Activated CD8-positive, alpha-beta T cell treated with anti-CD3 and anti-CD28 coated beads, Interleukin-2, amount 10 ng/mL, durations not matched to agents 7 days and 5 days (primary cell): Measurements from ENCODE around the gene QSOX2. TPM values are rescaled to one million over a fixed set of nuclear protein-coding genes. Genes with fewer than 3 reads are reported as not detected.

ENCODE experiments used
- ATAC-seq: fragments of 150-1000 bp; cut with Tn5 transposase; one replicate; pipeline ENCODE4 v1.10.0; 2021; ENCODE audit warnings: moderate library complexity
- CTCF ChIA-PET: fragments of 350-600 bp; sonication (Branson Sonifier 250); formaldehyde crosslinking; loops from one replicate; lab custom pipeline; 2021; ENCODE audit warnings: antibody characterized with exemption; lab: Charles Lee
- POLR2A ChIA-PET: fragments of 350-600 bp; sonication (Branson Sonifier 250); formaldehyde crosslinking; loops from one replicate; lab custom pipeline; 2021; ENCODE audit warnings: antibody characterized with exemption; lab: Charles Lee
- DNase-seq: peaks from one replicate; pipeline ENCODE4 v3.0.0-alpha.2; 2020
- H3K27ac Mint-ChIP-seq: one replicate; pipeline ENCODE4 v1.8.0; 2021; ENCODE audit warnings: mild to moderate bottlenecking, mixed read lengths
- H3K27me3 Mint-ChIP-seq: one replicate; pipeline ENCODE4 v1.8.0; 2021; ENCODE audit warnings: low read depth, mixed read lengths
- H3K36me3 Mint-ChIP-seq: one replicate; pipeline ENCODE4 v1.8.0; 2021; ENCODE audit warnings: low read depth, mixed read lengths
- H3K4me1 Mint-ChIP-seq: one replicate; pipeline ENCODE4 v1.8.0; 2021; ENCODE audit warnings: low read depth, mixed read lengths
- H3K4me3 Mint-ChIP-seq: one replicate; pipeline ENCODE4 v1.8.0; 2021; ENCODE audit warnings: mild to moderate bottlenecking, mixed read lengths
- H3K9me3 Mint-ChIP-seq: one replicate; pipeline ENCODE4 v1.8.0; 2022; ENCODE audit warnings: mixed read lengths; ENCODE audit not compliant: insufficient read depth
- total RNA-seq, 2 experiments: library from RNA; stranded (reverse); gene quantifications; one replicate each; pipeline ENCODE4 v1.2.3, GENCODE V29; 2021

The QSOX2 gene
- total RNA-seq, 2 experiments from 2014 or later, result 11.4 to 12.6 TPM

GRCh38 chr9:136260521-136260920, 14.9 kb upstream of the QSOX2 start:
- DNase-seq (no peak), ATAC-seq (no peak)
- H3K9me3 Mint-ChIP-seq, result no peaks in the 10 kb centered on the region
- H3K36me3 Mint-ChIP-seq, result no peaks in the 10 kb centered on the region
- ChIA-PET POLR2A (no interaction called here), CTCF (no interaction called here)
- H3K4me3 Mint-ChIP-seq, result no peak overlapping the region
- H3K27ac Mint-ChIP-seq, result no peak overlapping the region
- H3K4me1 Mint-ChIP-seq, result no peaks in the 10 kb centered on the region
- no peaks in the 10 kb centered on the region for H3K27me3 Mint-ChIP-seq

GRCh38 chr9:136259836-136260235, 14.2 kb upstream of the QSOX2 start:
- no peak overlapping the region for H3K27ac Mint-ChIP-seq
- H3K4me3 Mint-ChIP-seq, result no peak overlapping the region
- POLR2A ChIA-PET, result no interaction called here
- no peaks in the 10 kb centered on the region for H3K27me3 Mint-ChIP-seq
- H3K36me3 Mint-ChIP-seq, result no peaks in the 10 kb centered on the region
- ATAC-seq (no peak), DNase-seq (no peak)
- CTCF ChIA-PET, result no interaction called here
- H3K4me1 Mint-ChIP-seq, result no peaks in the 10 kb centered on the region
- no peaks in the 10 kb centered on the region for H3K9me3 Mint-ChIP-seq

GRCh38 chr9:136259517-136259813, 13.9 kb upstream of the QSOX2 start:
- H3K27me3 Mint-ChIP-seq, result no peaks in the 10 kb centered on the region
- no peak overlapping the region for H3K4me3 Mint-ChIP-seq

GRCh38 chr9:136258786-136259516, 13.3 kb upstream of the QSOX2 start:
- Mint-ChIP-seq H3K9me3 (no peaks in the 10 kb centered on the region), H3K36me3 (no peaks in the 10 kb centered on the region), H3K4me1 (no peaks in the 10 kb centered on the region), H3K27me3 (no peaks in the 10 kb centered on the region), H3K27ac (no peak overlapping the region), H3K4me3 (no peak overlapping the region)
- CTCF ChIA-PET, result no interaction called here
- POLR2A ChIA-PET, result no interaction called here
- no peak for DNase-seq
- no peak for ATAC-seq

More at GRCh38 chr9:136259517-136259813, 13.9 kb upstream of the QSOX2 start:
- CTCF ChIA-PET, result no interaction called here
- H3K27ac Mint-ChIP-seq, result no peak overlapping the region
- H3K36me3 Mint-ChIP-seq, result no peaks in the 10 kb centered on the region
- POLR2A ChIA-PET, result no interaction called here
- DNase-seq (no peak), ATAC-seq (no peak)
- no peaks in the 10 kb centered on the region for H3K4me1 Mint-ChIP-seq
- H3K9me3 Mint-ChIP-seq, result no peaks in the 10 kb centered on the region

DNA sequence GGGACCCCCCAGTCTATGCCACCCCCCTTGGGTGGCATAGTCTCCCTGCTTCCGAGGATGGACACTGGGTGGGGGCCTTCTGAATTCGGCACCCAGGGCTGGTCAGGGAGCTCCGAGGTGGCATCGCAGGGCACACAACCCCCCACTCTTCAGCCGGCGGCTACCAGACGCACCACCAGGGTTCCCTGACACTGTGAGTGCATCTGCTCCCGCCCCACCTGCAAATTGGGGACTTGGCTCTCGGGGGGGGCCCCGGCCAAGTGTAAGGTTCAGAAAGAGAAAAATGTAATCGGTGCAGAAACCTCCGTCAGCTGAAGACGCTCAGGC, 12.7 kb upstream of the QSOX2 start:
- ChIA-PET CTCF (no interaction called here), POLR2A (no interaction called here)
- no peak overlapping the region for H3K4me3 Mint-ChIP-seq
- no peaks in the 10 kb centered on the region for H3K9me3 Mint-ChIP-seq
- H3K36me3 Mint-ChIP-seq, result no peaks in the 10 kb centered on the region
- no peak for ATAC-seq
- no peak overlapping the region for H3K27ac Mint-ChIP-seq
- no peaks in the 10 kb centered on the region for H3K4me1 Mint-ChIP-seq
- no peaks in the 10 kb centered on the region for H3K27me3 Mint-ChIP-seq
- no peak for DNase-seq

- Mint-ChIP-seq H3K9me3 (no peaks in the 10 kb centered on the region), H3K27me3 (no peaks in the 10 kb centered on the region), H3K36me3 (no peaks in the 10 kb centered on the region), H3K27ac (no peak overlapping the region), H3K4me3 (no peak overlapping the region), H3K4me1 (no peaks in the 10 kb centered on the region)
- ChIA-PET POLR2A (no interaction called here), CTCF (no interaction called here)
- ATAC-seq, result no peak
- DNase-seq, result no peak
Measured at GRCh38 chr9:136257381-136258298, 12.0 kb upstream of the QSOX2 start.

- ChIA-PET POLR2A (no interaction called here), CTCF (interaction anchor here (1.2 kb wide), 1 partner anchor 22 kb away, joined by 3 read pairs; no protein-coding TSS in a partner anchor)
- Mint-ChIP-seq H3K36me3 (no peaks in the 10 kb centered on the region), H3K27me3 (no peaks in the 10 kb centered on the region), H3K27ac (no peak overlapping the region), H3K4me1 (no peaks in the 10 kb centered on the region), H3K4me3 (no peak overlapping the region), H3K9me3 (no peaks in the 10 kb centered on the region)
- DNase-seq, result no peak
- ATAC-seq, result no peak
Measured at GRCh38 chr9:136255896-136256890, 10.6 kb upstream of the QSOX2 start.

DNA sequence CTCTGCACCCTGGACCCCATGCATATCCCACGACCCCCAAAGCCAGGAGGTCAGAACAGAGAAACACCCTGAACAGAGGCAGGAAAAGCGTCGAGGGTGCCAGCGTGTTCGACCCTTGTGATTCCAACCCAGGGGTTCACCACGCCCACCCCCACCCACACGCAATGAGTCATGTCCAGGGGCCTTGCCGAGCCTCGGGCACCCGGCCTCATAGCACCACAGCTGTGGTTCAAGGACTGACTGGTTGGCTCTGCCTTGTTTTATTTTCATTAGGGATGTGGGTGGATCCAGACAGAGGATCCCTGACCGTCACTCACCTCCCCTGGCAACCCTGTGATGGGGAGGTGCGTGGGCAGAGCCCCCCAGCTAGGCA, 9.5 kb upstream of the QSOX2 start:
- H3K27ac Mint-ChIP-seq, result no peak overlapping the region
- DNase-seq (no peak), ATAC-seq (no peak)
- no peaks in the 10 kb centered on the region for H3K9me3 Mint-ChIP-seq
- ChIA-PET POLR2A (no interaction called here), CTCF (no interaction called here)
- no peak overlapping the region for H3K4me3 Mint-ChIP-seq
- H3K27me3 Mint-ChIP-seq, result no peaks in the 10 kb centered on the region
- H3K4me1 Mint-ChIP-seq, result no peaks in the 10 kb centered on the region
- H3K36me3 Mint-ChIP-seq, result no peaks in the 10 kb centered on the region

- H3K4me1 Mint-ChIP-seq, result no peaks in the 10 kb centered on the region
- DNase-seq, result no peak
- H3K9me3 Mint-ChIP-seq, result no peaks in the 10 kb centered on the region
- no peaks in the 10 kb centered on the region for H3K27me3 Mint-ChIP-seq
- H3K27ac Mint-ChIP-seq, result no peak overlapping the region
- no peaks in the 10 kb centered on the region for H3K36me3 Mint-ChIP-seq
- ChIA-PET CTCF (no interaction called here), POLR2A (no interaction called here)
- no peak overlapping the region for H3K4me3 Mint-ChIP-seq
- ATAC-seq, result no peak
Measured at GRCh38 chr9:136254381-136255165, 9.0 kb upstream of the QSOX2 start.

DNA sequence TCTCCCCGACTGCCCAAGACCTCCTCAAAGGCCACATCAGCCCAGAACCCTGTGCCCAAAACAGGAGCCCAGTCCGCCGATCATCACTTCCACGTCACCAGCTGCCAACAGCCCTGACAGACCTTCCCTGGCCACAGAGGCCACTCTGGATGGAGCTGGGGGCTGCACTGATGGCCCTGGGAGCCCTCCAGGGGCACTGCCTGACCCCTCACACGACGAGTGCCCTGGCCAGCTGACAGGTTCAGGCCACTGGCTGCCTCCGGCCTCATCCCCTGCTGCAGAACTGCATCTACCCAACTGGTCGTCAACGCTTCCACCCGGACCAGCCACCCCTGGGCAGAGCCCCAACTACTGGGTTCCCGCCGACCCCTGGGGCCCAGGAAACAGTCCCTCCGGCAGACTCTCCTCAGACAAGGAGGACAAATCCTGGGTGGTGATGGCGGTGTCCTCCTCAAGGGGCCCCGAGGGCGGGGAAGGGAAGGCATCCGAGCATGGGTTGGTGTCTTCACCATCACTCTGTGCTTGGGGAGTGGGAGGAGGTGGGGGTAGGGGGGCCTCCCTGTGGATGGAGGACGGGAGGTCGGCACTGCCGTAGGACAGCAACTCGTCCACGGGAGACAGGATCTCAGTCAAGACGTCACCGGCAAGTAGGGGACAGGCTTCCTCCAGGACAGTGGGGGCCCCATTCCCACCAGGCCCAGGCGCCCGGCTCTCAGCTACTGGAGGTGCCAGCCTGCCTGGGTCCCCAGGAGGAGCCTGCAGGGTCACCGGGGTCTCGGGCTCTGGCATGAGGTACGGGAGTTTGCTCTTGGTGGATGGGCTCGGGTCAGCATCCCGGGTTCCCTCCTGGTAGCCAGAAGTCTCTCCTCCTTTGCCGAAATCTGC, 7.9 kb upstream of the QSOX2 start:
- H3K9me3 Mint-ChIP-seq, result no peaks in the 10 kb centered on the region
- no peak for DNase-seq
- H3K27me3 Mint-ChIP-seq, result no peaks in the 10 kb centered on the region
- ATAC-seq, result no peak
- CTCF ChIA-PET, result interaction anchor here (1.2 kb wide), 1 partner anchor 15 kb away, joined by 3 read pairs; no protein-coding TSS in a partner anchor
- no peak overlapping the region for H3K4me3 Mint-ChIP-seq
- H3K36me3 Mint-ChIP-seq, result no peaks in the 10 kb centered on the region
- POLR2A ChIA-PET, result no interaction called here
- no peaks in the 10 kb centered on the region for H3K4me1 Mint-ChIP-seq
- H3K27ac Mint-ChIP-seq, result no peak overlapping the region
